ENCODE results near the gene HDLBP. TPM values are rescaled to one million over a fixed set of nuclear protein-coding genes. Genes with fewer than 3 reads are reported as not detected.

The HDLBP gene
- total RNA-seq, 1 donor from 2014 or later: 300 TPM

DNA sequence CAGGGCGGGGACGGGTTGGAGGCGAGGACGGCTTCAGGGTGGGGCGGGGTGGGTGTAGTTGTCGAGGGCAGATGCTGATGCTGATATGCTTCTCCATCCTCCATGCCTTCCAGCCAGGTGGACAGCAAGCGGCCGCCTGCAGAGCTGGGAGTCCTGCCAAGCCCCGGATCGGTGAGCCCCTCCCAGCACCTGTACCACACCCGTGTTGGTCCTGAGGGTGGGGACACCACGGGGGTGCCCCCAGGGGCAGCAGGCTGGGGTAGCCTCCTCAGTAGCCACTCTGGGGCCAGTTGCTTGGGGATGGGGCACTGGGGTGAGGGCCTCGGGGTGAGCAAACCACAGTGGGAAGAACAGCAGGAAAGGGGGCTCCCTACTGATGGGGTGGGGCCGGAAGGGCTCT lies 124.4 kb downstream of the HDLBP start:
- no peak overlapping the region for H3K27ac ChIP-seq
- no peaks in the 10 kb centered on the region for H3K27me3 ChIP-seq
- H3K4me3 ChIP-seq: no peak overlapping the region
- no peaks in the 10 kb centered on the region for H3K9me3 ChIP-seq
- H3K4me1 ChIP-seq: no peaks in the 10 kb centered on the region
- intact Hi-C loops (cut with DNase I): no loop called here
- DNase-seq (ENCODE audit: extremely low spot score in 2 of 2): no peak
- TF ChIP-seq, protein P1, sequence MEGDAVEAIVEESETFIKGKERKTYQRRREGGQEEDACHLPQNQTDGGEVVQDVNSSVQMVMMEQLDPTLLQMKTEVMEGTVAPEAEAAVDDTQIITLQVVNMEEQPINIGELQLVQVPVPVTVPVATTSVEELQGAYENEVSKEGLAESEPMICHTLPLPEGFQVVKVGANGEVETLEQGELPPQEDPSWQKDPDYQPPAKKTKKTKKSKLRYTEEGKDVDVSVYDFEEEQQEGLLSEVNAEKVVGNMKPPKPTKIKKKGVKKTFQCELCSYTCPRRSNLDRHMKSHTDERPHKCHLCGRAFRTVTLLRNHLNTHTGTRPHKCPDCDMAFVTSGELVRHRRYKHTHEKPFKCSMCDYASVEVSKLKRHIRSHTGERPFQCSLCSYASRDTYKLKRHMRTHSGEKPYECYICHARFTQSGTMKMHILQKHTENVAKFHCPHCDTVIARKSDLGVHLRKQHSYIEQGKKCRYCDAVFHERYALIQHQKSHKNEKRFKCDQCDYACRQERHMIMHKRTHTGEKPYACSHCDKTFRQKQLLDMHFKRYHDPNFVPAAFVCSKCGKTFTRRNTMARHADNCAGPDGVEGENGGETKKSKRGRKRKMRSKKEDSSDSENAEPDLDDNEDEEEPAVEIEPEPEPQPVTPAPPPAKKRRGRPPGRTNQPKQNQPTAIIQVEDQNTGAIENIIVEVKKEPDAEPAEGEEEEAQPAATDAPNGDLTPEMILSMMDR (IDR thresholded peaks at IDR 0.05): no peak
- H3K36me3 ChIP-seq: no peaks in the 10 kb centered on the region

- no peaks in the 10 kb centered on the region for H3K36me3 ChIP-seq
- no peak overlapping the region for H3K4me3 ChIP-seq
- H3K27ac ChIP-seq: no peak overlapping the region
- no peaks in the 10 kb centered on the region for H3K27me3 ChIP-seq
- no peak for DNase-seq (ENCODE audit: extremely low spot score in 2 of 2)
- no peaks in the 10 kb centered on the region for H3K9me3 ChIP-seq
- TF ChIP-seq POLR2A (IDR thresholded peaks at IDR 0.05) (no peak), POLR2AphosphoS5 (IDR thresholded peaks at IDR 0.05; ENCODE audit: insufficient read depth in 1 of 2, low read depth in 1 of 2) (no peak)
- TF ChIP-seq, protein P1 (IDR thresholded peaks at IDR 0.05): no peak
- intact Hi-C loops (cut with DNase I): no loop called here
- H3K4me1 ChIP-seq: no peaks in the 10 kb centered on the region
Observed at GRCh38 chr2:241190291-241190981, 125.0 kb downstream of the HDLBP start.

GRCh38 chr2:241189856-241190201 lies 125.6 kb downstream of the HDLBP start:
- no peaks in the 10 kb centered on the region for H3K4me1 ChIP-seq
- H3K27me3 ChIP-seq: no peaks in the 10 kb centered on the region
- no peak for DNase-seq (ENCODE audit: extremely low spot score in 2 of 2)
- H3K9me3 ChIP-seq: no peaks in the 10 kb centered on the region
- H3K4me3 ChIP-seq: no peak overlapping the region
- TF ChIP-seq, protein P1 (IDR thresholded peaks at IDR 0.05): no peak
- TF ChIP-seq POLR2A (IDR thresholded peaks at IDR 0.05) (no peak), POLR2AphosphoS5 (IDR thresholded peaks at IDR 0.05; ENCODE audit: insufficient read depth in 1 of 2, low read depth in 1 of 2) (no peak)
- no peaks in the 10 kb centered on the region for H3K36me3 ChIP-seq
- intact Hi-C loops (cut with DNase I): no loop called here
- H3K27ac ChIP-seq: no peak overlapping the region

DNA sequence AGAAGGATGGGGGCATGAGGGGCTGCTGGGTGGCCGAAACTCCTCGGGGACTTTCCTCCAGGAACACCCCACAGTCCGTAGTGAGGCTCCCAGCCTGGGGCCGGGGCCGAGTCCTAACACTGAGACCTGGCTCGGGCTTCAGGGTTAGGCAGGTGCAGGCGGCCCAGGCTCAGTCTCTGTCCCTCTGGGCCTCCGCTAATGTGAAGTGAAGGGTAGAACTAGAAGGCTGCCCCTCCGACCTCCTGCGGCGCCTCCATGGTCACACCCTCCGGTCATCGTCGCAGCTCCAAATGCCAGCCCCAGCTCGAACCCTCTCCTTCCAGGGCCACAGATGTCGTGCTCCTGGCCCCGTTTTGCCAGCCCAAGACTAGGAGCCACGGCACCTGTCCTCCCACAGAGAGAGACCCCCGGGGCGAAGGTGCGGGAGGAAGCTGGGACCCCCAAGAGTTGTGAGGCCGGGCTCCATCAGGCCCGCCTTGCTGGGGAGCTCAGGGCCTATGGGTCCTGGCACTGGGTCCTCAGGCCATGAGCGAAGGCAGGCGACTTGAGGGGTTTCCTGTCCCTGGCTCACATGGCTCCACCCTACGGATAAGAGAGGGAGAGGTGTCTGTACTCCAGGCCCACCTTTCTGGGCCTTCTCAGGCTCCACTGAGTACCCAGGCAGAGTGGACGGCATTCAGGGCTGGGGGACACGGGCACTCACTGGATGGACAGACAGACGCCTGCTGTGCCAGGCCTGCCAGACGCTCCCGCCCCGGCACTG lies 126.2 kb downstream of the HDLBP start:
- H3K27ac ChIP-seq: no peak overlapping the region
- no peaks in the 10 kb centered on the region for H3K4me1 ChIP-seq
- H3K4me3 ChIP-seq: no peak overlapping the region
- DNase-seq (ENCODE audit: extremely low spot score in 2 of 2): no peak
- intact Hi-C loops (cut with DNase I): no loop called here
- no peaks in the 10 kb centered on the region for H3K9me3 ChIP-seq
- TF ChIP-seq POLR2A (IDR thresholded peaks at IDR 0.05): no peak
- TF ChIP-seq, protein P1 (IDR thresholded peaks at IDR 0.05): no peak
- no peak for TF ChIP-seq POLR2AphosphoS5 (IDR thresholded peaks at IDR 0.05; ENCODE audit: insufficient read depth in 1 of 2, low read depth in 1 of 2)
- H3K27me3 ChIP-seq: no peaks in the 10 kb centered on the region
- H3K36me3 ChIP-seq: no peaks in the 10 kb centered on the region
